ENCODE data around the gene CLCN2.

CLCN2 gene

GRCh38 chr3:184405075-184406030 is 43.9 kb upstream of the CLCN2 start:
- Histone ChIP-seq H3K9me3 (replicated peaks; ENCODE audit: insufficient read depth, low read length) (no peaks in the 10 kb centered on the region), H3K36me3 (replicated peaks; ENCODE audit: insufficient read depth, low read length) (no peaks in the 10 kb centered on the region), H4K20me1 (ENCODE audit: insufficient read depth, low read length) (no peaks in the 10 kb centered on the region), H3K4me2 (ENCODE audit: low read depth, low read length) (no peak overlapping the region), H3K4me3 (ENCODE audit: low read length) (no peak overlapping the region), H3K27me3 (replicated peaks; ENCODE audit: insufficient read depth, low read length) (0 out of 2 replicates have a peak, but pooled peaks cover 3% of the 10 kb centered on the region), H3K79me2 (ENCODE audit: low read length) (no peaks in the 10 kb centered on the region), H3K9me2 (replicated peaks; ENCODE audit: insufficient read depth, low read length) (no peaks in the 10 kb centered on the region), H3K4me1 (ENCODE audit: low read length) (no peaks in the 10 kb centered on the region), H2AFZ (ENCODE audit: low read length) (no peak overlapping the region), H3K9ac (ENCODE audit: low read length) (no peak overlapping the region), H3F3A (ENCODE audit: insufficient read depth, low read length) (no peaks in the 10 kb centered on the region), H3K27ac (ENCODE audit: low read length) (no peak overlapping the region)
- TF ChIP-seq EZH2phosphoT487 (IDR thresholded peaks at IDR 0.05; ENCODE audit: low read length): no peak
- TF ChIP-seq EZH2 (optimal IDR thresholded peaks at IDR 0.05; ENCODE audit: low read depth, low read length): no peak
- TF ChIP-seq CTCF (IDR thresholded peaks at IDR 0.05; ENCODE audit: low read length): no peak
- no peak for DNase-seq

GRCh38 chr3:184399410-184399809 is 38.0 kb upstream of the CLCN2 start:
- no peaks in the 10 kb centered on the region for H3K4me1 ChIP-seq (ENCODE audit: low read length)
- no peak for TF ChIP-seq EZH2 (optimal IDR thresholded peaks at IDR 0.05; ENCODE audit: low read depth, low read length)
- H3K9me2 ChIP-seq (replicated peaks; ENCODE audit: insufficient read depth, low read length): no peaks in the 10 kb centered on the region
- no peaks in the 10 kb centered on the region for H3F3A ChIP-seq (ENCODE audit: insufficient read depth, low read length)
- H3K4me2 ChIP-seq (ENCODE audit: low read depth, low read length): no peak overlapping the region
- H3K9me3 ChIP-seq (replicated peaks; ENCODE audit: insufficient read depth, low read length): no peaks in the 10 kb centered on the region
- H3K27me3 ChIP-seq (replicated peaks; ENCODE audit: insufficient read depth, low read length): 0 out of 2 replicates have a peak, but pooled peaks cover 11% of the 10 kb centered on the region
- no peak for DNase-seq
- no peak overlapping the region for H2AFZ ChIP-seq (ENCODE audit: low read length)
- H3K79me2 ChIP-seq (ENCODE audit: low read length): no peaks in the 10 kb centered on the region
- H3K27ac ChIP-seq (ENCODE audit: low read length): no peak overlapping the region
- no peaks in the 10 kb centered on the region for H3K36me3 ChIP-seq (replicated peaks; ENCODE audit: insufficient read depth, low read length)
- no peaks in the 10 kb centered on the region for H4K20me1 ChIP-seq (ENCODE audit: insufficient read depth, low read length)
- no peak overlapping the region for H3K9ac ChIP-seq (ENCODE audit: low read length)
- no peak overlapping the region for H3K4me3 ChIP-seq (ENCODE audit: low read length)

GRCh38 chr3:184395320-184395660 is 33.9 kb upstream of the CLCN2 start:
- H3K27ac ChIP-seq (ENCODE audit: low read length): no peak overlapping the region
- no peaks in the 10 kb centered on the region for H4K20me1 ChIP-seq (ENCODE audit: insufficient read depth, low read length)
- H3K27me3 ChIP-seq (replicated peaks; ENCODE audit: insufficient read depth, low read length): peaks cover 11% of the 10 kb centered on the region; the same call in 1 of the 2 replicates
- no peak overlapping the region for H3K4me3 ChIP-seq (ENCODE audit: low read length)
- no peaks in the 10 kb centered on the region for H3K79me2 ChIP-seq (ENCODE audit: low read length)
- H3K4me1 ChIP-seq (ENCODE audit: low read length): no peaks in the 10 kb centered on the region
- H3K9me3 ChIP-seq (replicated peaks; ENCODE audit: insufficient read depth, low read length): no peaks in the 10 kb centered on the region
- no peak overlapping the region for H2AFZ ChIP-seq (ENCODE audit: low read length)
- no peaks in the 10 kb centered on the region for H3K9me2 ChIP-seq (replicated peaks; ENCODE audit: insufficient read depth, low read length)
- TF ChIP-seq EZH2 (optimal IDR thresholded peaks at IDR 0.05; ENCODE audit: low read depth, low read length) (no peak), EZH2phosphoT487 (IDR thresholded peaks at IDR 0.05; ENCODE audit: low read length) (no peak)
- H3K4me2 ChIP-seq (ENCODE audit: low read depth, low read length): no peak overlapping the region
- DNase-seq: no peak
- H3K36me3 ChIP-seq (replicated peaks; ENCODE audit: insufficient read depth, low read length): no peaks in the 10 kb centered on the region
- H3F3A ChIP-seq (ENCODE audit: insufficient read depth, low read length): no peaks in the 10 kb centered on the region
- H3K9ac ChIP-seq (ENCODE audit: low read length): no peak overlapping the region

- no peaks in the 10 kb centered on the region for H4K20me1 ChIP-seq (ENCODE audit: insufficient read depth, low read length)
- no peak overlapping the region for H2AFZ ChIP-seq (ENCODE audit: low read length)
- peaks cover 30% of the 10 kb centered on the region for H3K27me3 ChIP-seq (replicated peaks; ENCODE audit: insufficient read depth, low read length)
- no peaks in the 10 kb centered on the region for H3K9me3 ChIP-seq (replicated peaks; ENCODE audit: insufficient read depth, low read length)
- TF ChIP-seq EZH2phosphoT487 (IDR thresholded peaks at IDR 0.05; ENCODE audit: low read length): no peak
- no peak for TF ChIP-seq CTCF (IDR thresholded peaks at IDR 0.05; ENCODE audit: low read length)
- no peak for TF ChIP-seq EZH2 (optimal IDR thresholded peaks at IDR 0.05; ENCODE audit: low read depth, low read length)
- H3K9ac ChIP-seq (ENCODE audit: low read length): no peak overlapping the region
- H3K4me3 ChIP-seq (ENCODE audit: low read length): no peak overlapping the region
- H3K9me2 ChIP-seq (replicated peaks; ENCODE audit: insufficient read depth, low read length): no peaks in the 10 kb centered on the region
- H3K4me2 ChIP-seq (ENCODE audit: low read depth, low read length): no peak overlapping the region
- no peak overlapping the region for H3K27ac ChIP-seq (ENCODE audit: low read length)
- DNase-seq: no peak
- H3K4me1 ChIP-seq (ENCODE audit: low read length): no peaks in the 10 kb centered on the region
- no peaks in the 10 kb centered on the region for H3F3A ChIP-seq (ENCODE audit: insufficient read depth, low read length)
- no peaks in the 10 kb centered on the region for H3K79me2 ChIP-seq (ENCODE audit: low read length)
- no peaks in the 10 kb centered on the region for H3K36me3 ChIP-seq (replicated peaks; ENCODE audit: insufficient read depth, low read length)
Measured at GRCh38 chr3:184391266-184391665, 29.9 kb upstream of the CLCN2 start.
